ENCODE measurements around the gene GALNT9.

DNA sequence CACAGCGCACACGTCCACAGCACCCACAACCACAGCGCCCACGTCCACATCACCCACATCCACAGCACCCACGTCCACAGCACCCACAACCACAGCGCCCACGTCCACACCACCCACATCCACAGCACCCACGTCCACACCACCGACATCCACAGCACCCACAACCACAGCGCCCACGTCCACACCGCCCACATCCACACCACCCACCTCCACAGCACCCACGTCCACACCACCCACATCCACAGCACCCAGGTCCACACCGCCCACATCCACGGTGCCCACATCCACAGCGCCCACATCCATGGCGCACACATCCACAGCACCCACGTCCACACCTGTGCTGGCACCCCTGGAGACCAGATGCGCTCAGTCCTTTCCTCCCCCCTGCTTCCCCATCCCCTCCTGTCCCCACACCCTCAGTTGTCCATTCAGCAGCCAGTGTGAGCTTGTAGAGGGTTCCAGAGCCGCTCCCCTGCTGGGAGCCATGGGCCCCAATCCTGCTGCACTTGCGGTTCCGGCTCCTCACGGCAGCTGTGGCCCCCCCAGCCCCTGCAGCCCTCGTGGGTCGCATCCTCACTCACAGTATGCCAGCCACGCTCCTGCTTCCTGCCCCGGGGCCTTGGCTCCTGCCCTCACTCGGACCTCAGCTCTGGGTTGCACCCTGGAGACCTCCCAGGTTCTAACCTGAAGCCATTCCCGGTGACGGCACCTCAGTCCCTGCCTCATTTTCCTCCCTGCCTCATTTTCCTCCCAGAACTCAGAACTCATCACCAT lies 37.8 kb downstream of the GALNT9 start:
- TF ChIP-seq, protein P1, sequence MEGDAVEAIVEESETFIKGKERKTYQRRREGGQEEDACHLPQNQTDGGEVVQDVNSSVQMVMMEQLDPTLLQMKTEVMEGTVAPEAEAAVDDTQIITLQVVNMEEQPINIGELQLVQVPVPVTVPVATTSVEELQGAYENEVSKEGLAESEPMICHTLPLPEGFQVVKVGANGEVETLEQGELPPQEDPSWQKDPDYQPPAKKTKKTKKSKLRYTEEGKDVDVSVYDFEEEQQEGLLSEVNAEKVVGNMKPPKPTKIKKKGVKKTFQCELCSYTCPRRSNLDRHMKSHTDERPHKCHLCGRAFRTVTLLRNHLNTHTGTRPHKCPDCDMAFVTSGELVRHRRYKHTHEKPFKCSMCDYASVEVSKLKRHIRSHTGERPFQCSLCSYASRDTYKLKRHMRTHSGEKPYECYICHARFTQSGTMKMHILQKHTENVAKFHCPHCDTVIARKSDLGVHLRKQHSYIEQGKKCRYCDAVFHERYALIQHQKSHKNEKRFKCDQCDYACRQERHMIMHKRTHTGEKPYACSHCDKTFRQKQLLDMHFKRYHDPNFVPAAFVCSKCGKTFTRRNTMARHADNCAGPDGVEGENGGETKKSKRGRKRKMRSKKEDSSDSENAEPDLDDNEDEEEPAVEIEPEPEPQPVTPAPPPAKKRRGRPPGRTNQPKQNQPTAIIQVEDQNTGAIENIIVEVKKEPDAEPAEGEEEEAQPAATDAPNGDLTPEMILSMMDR (IDR thresholded peaks at IDR 0.05), result no peak
- TF ChIP-seq EZH2 (IDR thresholded peaks at IDR 0.05), result no peak
- TF ChIP-seq EZH2phosphoT487 (IDR thresholded peaks at IDR 0.05), result no peak
